HepG2 (cell line): Measurements from ENCODE around the gene ZACN. TPM values are rescaled to one million over a fixed set of nuclear protein-coding genes. Genes with fewer than 3 reads are reported as not detected.

Experiments used
- AKAP8 ChIP-seq: sonication (generic); formaldehyde crosslinking; IDR thresholded peaks from 2 replicates; pipeline ENCODE4 v1.5.1; 2020; ENCODE audit warnings: mild to moderate bottlenecking, missing genetic modification reagents
- CHCHD3 ChIP-seq: sonication (generic); formaldehyde crosslinking; IDR thresholded peaks from 2 replicates; pipeline ENCODE4 v1.8.0; 2022; ENCODE audit warnings: mild to moderate bottlenecking, missing genetic modification reagents, moderate library complexity
- GMEB1 ChIP-seq: sonication (generic); formaldehyde crosslinking; IDR thresholded peaks from 2 replicates; pipeline ENCODE4 v1.5.1; 2020; ENCODE audit warnings: missing genetic modification reagents, mild to moderate bottlenecking, borderline replicate concordance
- RERE ChIP-seq: IDR thresholded peaks from 2 replicates; pipeline ENCODE4 v1.6.1; 2016; ENCODE audit warnings: low read depth, missing genetic modification reagents, missing compliant biosample characterization
- ZNF18 ChIP-seq: sonication (generic); formaldehyde crosslinking; IDR thresholded peaks from 2 replicates; pipeline ENCODE4 v1.8.0; 2022; ENCODE audit warnings: mild to moderate bottlenecking, missing genetic modification reagents; ENCODE audit not compliant: insufficient replicate concordance
- polyA plus RNA-seq, 8 experiments: library from polyadenylated mRNA; depleted of rRNA in 3 of 8; stranded (reverse) in 7 of 8; unstranded in 1 of 8; fragments of >200 nt; fragmentation: Illumina TruSeq in 4 of 8; extraction: Trizol in 4 of 8; gene quantifications; 2 replicates each; pipeline versions ENCODE4 v1.2.1 to v1.2.3, GENCODE V29; 2011 to 2016; ENCODE audit warnings: low read depth in 4 of 8, missing spikeins in 1 of 8, mixed read lengths in 1 of 8; ENCODE audit not compliant: insufficient read depth in 1 of 8
- total RNA-seq, 5 experiments: library from RNA; depleted of rRNA; stranded (reverse); fragments of >200 nt; fragmentation: Illumina TruSeq; extraction: Trizol; gene quantifications; 2 replicates each; pipeline ENCODE4 v1.2.3, GENCODE V29; 2016; ENCODE audit warnings: low read depth in 1 of 5

ZACN gene
- total and polyA plus RNA-seq, 2 of the 13 experiments (the other 11 are each of a cell fraction or from before 2014, with no cell fraction given) = 0.11 to 0.15 TPM

- TF ChIP-seq RERE (CRISPR knock-in tag) (no peak), AKAP8 (CRISPR knock-in tag) (no peak), GMEB1 (no peak), CHCHD3 (no peak), ZNF18 (CRISPR knock-in tag) (no peak)
Observed at GRCh38 chr17:76053246-76054111, 25.5 kb upstream of the ZACN start (continued).
